OCI-LY7 (cell line): Measurements from ENCODE around the gene CASZ1.

Source experiments
- EZH2phosphoT487 ChIP-seq: fragments of 200-600 bp; sonication (generic); IDR thresholded peaks from 2 replicates; pipeline ENCODE4 v1.6.1; 2018; ENCODE audit warnings: low read depth, borderline replicate concordance, mild to moderate bottlenecking, mixed run types, antibody characterized with exemption, low read length, moderate library complexity, mixed read lengths
- TF ChIP-seq, protein P1 (sequence below): fragments of 200-600 bp; sonication (generic); conservative IDR thresholded peaks from 2 replicates; pipeline ENCODE4 v1.5.1; 2014; ENCODE audit warnings: mild to moderate bottlenecking, antibody characterized with exemption, low read length, moderate library complexity, mixed read lengths

DNA sequence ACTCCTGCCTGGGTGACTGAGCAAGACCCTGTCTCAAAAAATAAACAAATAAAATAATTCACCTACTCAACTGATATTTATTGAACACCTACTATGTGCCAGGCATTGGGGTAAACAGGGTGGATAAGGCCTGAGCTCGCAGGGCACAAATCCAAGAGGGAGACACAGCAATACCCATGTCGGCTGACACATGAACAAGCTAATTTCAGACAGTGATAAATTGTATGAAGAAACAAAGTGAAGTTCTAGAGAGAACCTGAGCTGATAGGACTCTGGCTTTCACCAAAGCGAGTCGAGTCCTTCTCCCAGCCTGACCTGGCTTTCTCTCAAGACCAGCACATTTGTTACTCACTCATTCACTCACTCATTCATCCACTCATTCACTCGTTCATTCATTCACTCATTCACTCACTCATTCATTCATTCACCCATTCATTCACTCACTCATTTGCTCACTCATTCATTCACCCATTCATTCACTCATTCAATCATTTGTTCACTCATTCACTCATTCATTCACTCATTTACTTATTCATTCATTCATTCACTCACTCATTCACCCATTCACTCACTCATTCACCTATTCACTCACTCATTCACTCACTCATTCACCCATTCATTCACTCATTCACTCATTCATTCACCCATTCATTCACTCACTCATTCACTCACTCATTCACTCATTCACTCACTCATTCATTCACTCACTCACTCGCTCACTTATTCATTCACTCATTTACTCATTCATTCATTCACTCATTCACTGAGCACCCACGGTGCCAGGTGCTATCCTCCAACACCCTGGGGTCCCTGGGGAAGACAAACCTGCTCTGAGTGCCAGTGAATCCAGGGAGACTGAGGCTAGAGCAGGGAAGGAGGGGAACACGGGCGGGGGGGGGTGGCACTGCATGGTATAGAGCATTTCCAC, 37.4 kb upstream of the CASZ1 start:
- TF ChIP-seq, protein P1, sequence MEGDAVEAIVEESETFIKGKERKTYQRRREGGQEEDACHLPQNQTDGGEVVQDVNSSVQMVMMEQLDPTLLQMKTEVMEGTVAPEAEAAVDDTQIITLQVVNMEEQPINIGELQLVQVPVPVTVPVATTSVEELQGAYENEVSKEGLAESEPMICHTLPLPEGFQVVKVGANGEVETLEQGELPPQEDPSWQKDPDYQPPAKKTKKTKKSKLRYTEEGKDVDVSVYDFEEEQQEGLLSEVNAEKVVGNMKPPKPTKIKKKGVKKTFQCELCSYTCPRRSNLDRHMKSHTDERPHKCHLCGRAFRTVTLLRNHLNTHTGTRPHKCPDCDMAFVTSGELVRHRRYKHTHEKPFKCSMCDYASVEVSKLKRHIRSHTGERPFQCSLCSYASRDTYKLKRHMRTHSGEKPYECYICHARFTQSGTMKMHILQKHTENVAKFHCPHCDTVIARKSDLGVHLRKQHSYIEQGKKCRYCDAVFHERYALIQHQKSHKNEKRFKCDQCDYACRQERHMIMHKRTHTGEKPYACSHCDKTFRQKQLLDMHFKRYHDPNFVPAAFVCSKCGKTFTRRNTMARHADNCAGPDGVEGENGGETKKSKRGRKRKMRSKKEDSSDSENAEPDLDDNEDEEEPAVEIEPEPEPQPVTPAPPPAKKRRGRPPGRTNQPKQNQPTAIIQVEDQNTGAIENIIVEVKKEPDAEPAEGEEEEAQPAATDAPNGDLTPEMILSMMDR = no peak
- TF ChIP-seq EZH2phosphoT487 = no peak
